Measurements from ENCODE around the gene ABCA5. TPM values are rescaled to one million over a fixed set of nuclear protein-coding genes. Genes with fewer than 3 reads are reported as not detected.
"Not testable (repeated sequence)": the region's sequence is repeated elsewhere in the genome, so short reads cannot be mapped to it uniquely, and the experiment has no call there.

Gene ABCA5
- total and polyA plus RNA-seq, 5 experiments from 2014 or later: 6.0 to 40.0 (median 6.6) TPM

DNA sequence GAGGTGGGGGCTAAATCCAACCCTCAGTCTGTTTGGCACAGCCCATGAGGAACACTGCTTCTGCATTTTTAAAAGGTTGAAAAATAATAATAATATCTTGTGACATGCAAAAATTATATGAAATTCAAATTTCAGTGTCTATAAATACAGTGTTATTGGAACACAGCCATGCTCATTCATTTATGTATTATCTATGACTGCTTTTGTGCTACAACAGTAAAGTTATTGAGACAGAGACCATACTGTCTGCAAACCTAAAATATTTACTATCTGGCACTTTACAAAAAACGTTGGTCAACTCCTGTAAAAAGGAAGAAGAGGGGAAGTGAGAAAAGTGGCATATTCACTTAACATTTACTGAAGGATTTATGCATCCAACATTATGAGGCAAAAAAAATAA lies 3.1 kb downstream of the ABCA5 start:
- no peak for DNase-seq
- H3K4me1 Mint-ChIP-seq: peaks cover 18 to 43% (median 34%) of the 10 kb centered on the region in 4 donors
- no peak for ATAC-seq
- no peaks in the 10 kb centered on the region for H3K9me3 Mint-ChIP-seq
- POLR2A ChIA-PET: no interaction called here
- H3K36me3 Mint-ChIP-seq: no peaks in the 10 kb centered on the region
- H3K4me3 Mint-ChIP-seq: no peak overlapping the region
- H3K27ac Mint-ChIP-seq: no peak overlapping the region
- no peaks in the 10 kb centered on the region for H3K27me3 Mint-ChIP-seq

DNA sequence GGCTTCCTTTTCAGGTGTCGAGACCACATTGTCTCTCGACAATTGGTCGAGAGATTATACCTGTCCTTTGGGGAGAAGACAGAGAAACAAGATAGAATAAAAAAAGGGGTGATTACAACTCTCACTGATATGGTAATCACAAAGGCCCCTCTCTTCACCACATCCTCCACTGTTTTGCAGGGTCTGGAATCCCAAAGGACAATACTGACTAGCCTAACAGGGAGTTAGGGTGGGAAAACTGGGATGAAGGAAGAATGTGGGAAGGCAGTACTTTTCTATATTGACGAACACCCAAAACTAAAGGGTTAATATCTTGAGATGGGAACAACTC lies 6.1 kb downstream of the ABCA5 start:
- no peaks in the 10 kb centered on the region for H3K9me3 Mint-ChIP-seq
- H3K36me3 Mint-ChIP-seq: peaks cover 0 to 3% (median 0%) of the 10 kb centered on the region in 3 donors
- peaks cover 6 to 27% (median 19%) of the 10 kb centered on the region in 4 donors for H3K4me1 Mint-ChIP-seq
- POLR2A ChIA-PET: no interaction called here
- ATAC-seq (no peak), DNase-seq (no peak)
- H3K27ac Mint-ChIP-seq: peak overlapping the region in 1 of 10 donors; percentile 55
- H3K27me3 Mint-ChIP-seq: no peaks in the 10 kb centered on the region
- no peak overlapping the region for H3K4me3 Mint-ChIP-seq

- H3K27ac Mint-ChIP-seq: no peak overlapping the region
Measured at GRCh38 chr17:69320210-69320907, 6.6 kb downstream of the ABCA5 start.

GRCh38 chr17:69317625-69318024 lies 9.3 kb downstream of the ABCA5 start:
- POLR2A ChIA-PET: interaction anchor here (1.1 kb wide), 1 partner anchor 9 kb away, joined by 4 read pairs; the partner anchor contains the start of gene ABCA5
- DNase-seq (no peak), ATAC-seq (no peak)

More at GRCh38 chr17:69320210-69320907, 6.6 kb downstream of the ABCA5 start:
- DNase-seq: no peak
- Mint-ChIP-seq H3K36me3 (peaks cover 0 to 3% (median 0%) of the 10 kb centered on the region in 3 donors), H3K9me3 (no peaks in the 10 kb centered on the region), H3K4me3 (no peak overlapping the region), H3K27me3 (no peaks in the 10 kb centered on the region), H3K4me1 (peaks cover 5 to 22% (median 15%) of the 10 kb centered on the region in 4 donors)
- no peak for ATAC-seq
- POLR2A ChIA-PET: no interaction called here

GRCh38 chr17:69314246-69315065 lies 12.5 kb downstream of the ABCA5 start:
- H3K9me3 Mint-ChIP-seq: no peaks in the 10 kb centered on the region
- peak overlapping the region in 1 of 10 donors; percentile 57 for H3K27ac Mint-ChIP-seq
- H3K4me1 Mint-ChIP-seq: peaks cover 3 to 6% (median 4%) of the 10 kb centered on the region in 4 donors
- no peaks in the 10 kb centered on the region for H3K27me3 Mint-ChIP-seq
- no peak for DNase-seq
- ATAC-seq: no peak
- H3K4me3 Mint-ChIP-seq: no peak overlapping the region
- POLR2A ChIA-PET: interaction anchor here (1.4 kb wide), 1 partner anchor 12 kb away, joined by 5 read pairs; the partner anchor contains the start of gene ABCA5
- peaks cover 0 to 18% (median 14%) of the 10 kb centered on the region in 3 donors for H3K36me3 Mint-ChIP-seq

More at GRCh38 chr17:69317625-69318024, 9.3 kb downstream of the ABCA5 start:
- Mint-ChIP-seq H3K4me1 (peaks cover 4 to 7% (median 6%) of the 10 kb centered on the region in 4 donors), H3K27ac (no peak overlapping the region), H3K4me3 (no peak overlapping the region), H3K36me3 (peaks cover 0 to 7% (median 3%) of the 10 kb centered on the region in 3 donors), H3K9me3 (no peaks in the 10 kb centered on the region), H3K27me3 (no peaks in the 10 kb centered on the region)

GRCh38 chr17:69305177-69305576 lies 21.8 kb downstream of the ABCA5 start:
- Mint-ChIP-seq H3K27ac (no peak overlapping the region), H3K27me3 (no peaks in the 10 kb centered on the region), H3K4me1 (no peaks in the 10 kb centered on the region), H3K4me3 (no peak overlapping the region), H3K9me3 (no peaks in the 10 kb centered on the region), H3K36me3 (peaks cover 10 to 43% (median 25%) of the 10 kb centered on the region in 3 donors)
- no peak for ATAC-seq
- POLR2A ChIA-PET: no interaction called here
- no peak for DNase-seq

DNA sequence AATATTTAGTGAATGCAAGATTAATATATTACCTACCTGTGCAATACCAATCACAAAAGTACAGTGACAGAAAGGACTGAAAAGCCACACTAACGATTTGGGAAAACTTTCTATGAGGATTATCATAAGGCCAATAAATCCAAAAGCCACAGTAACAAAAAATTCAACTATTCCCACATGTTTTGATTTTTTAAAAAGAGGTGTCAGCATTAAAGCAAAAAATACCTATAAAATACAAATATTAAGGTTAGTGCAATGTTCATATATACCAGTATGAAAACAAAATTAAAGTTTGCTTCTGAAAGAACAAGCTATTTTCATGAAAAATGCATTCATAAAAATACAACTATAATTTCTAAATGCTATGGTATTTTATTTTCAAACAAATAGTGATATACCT lies 24.3 kb downstream of the ABCA5 start:
- no peaks in the 10 kb centered on the region for H3K27me3 Mint-ChIP-seq
- H3K36me3 Mint-ChIP-seq: peaks cover 6 to 40% (median 33%) of the 10 kb centered on the region in 3 donors
- H3K4me3 Mint-ChIP-seq: no peak overlapping the region
- peaks cover 0 to 12% (median 0%) of the 10 kb centered on the region in 9 donors for H3K9me3 Mint-ChIP-seq
- H3K27ac Mint-ChIP-seq: no peak overlapping the region
- ATAC-seq: no peak
- peaks cover 0 to 10% (median 9%) of the 10 kb centered on the region in 4 donors for H3K4me1 Mint-ChIP-seq
- POLR2A ChIA-PET: no interaction called here
- no peak for DNase-seq

GRCh38 chr17:69300222-69300621 lies 26.7 kb downstream of the ABCA5 start:
- H3K36me3 Mint-ChIP-seq: peaks cover 9 to 41% (median 40%) of the 10 kb centered on the region in 3 donors
- H3K4me3 Mint-ChIP-seq: no peak overlapping the region
- peaks cover 0 to 11% (median 10%) of the 10 kb centered on the region in 4 donors for H3K4me1 Mint-ChIP-seq
- no peaks in the 10 kb centered on the region for H3K27me3 Mint-ChIP-seq
- no peak for ATAC-seq
- H3K27ac Mint-ChIP-seq: no peak overlapping the region
- POLR2A ChIA-PET: no interaction called here
- peak in 1 of 10 donors; percentile 46 for DNase-seq
- H3K9me3 Mint-ChIP-seq: peaks cover 0 to 12% (median 0%) of the 10 kb centered on the region in 9 donors

GRCh38 chr17:69298120-69298722 lies 28.7 kb downstream of the ABCA5 start:
- H3K27ac Mint-ChIP-seq: peak overlapping the region in 4 of 10 donors; percentile 32 to 71 (median 55)
- H3K9me3 Mint-ChIP-seq: peaks cover 0 to 12% (median 0%) of the 10 kb centered on the region in 9 donors
- H3K4me3 Mint-ChIP-seq, DNase-seq, H3K27me3 Mint-ChIP-seq, POLR2A ChIA-PET, ATAC-seq: not testable (repeated sequence)
- peaks cover 15 to 43% (median 41%) of the 10 kb centered on the region in 3 donors for H3K36me3 Mint-ChIP-seq
- peaks cover 0 to 11% (median 10%) of the 10 kb centered on the region in 4 donors for H3K4me1 Mint-ChIP-seq

DNA sequence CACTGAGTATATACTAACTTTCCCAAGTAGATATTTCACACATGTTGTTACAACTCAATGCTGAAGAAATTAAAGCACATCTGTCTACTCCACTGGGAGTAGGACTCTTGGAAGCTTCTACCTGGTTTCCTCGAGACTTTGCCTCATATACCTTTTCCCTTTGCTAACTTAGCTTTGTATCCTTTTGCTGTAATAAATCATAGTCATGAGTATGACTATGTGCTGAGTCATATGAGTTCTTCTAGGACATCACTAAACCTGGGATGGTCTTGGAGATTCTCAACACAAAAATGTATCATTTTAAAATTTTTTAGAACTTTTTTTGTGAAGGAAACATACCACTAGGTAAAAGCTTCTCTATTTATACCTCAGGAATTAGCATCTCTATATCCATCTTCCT lies 39.8 kb downstream of the ABCA5 start:
- no peaks in the 10 kb centered on the region for H3K27me3 Mint-ChIP-seq

GRCh38 chr17:69286257-69286656 lies 40.7 kb downstream of the ABCA5 start:
- ATAC-seq: no peak
- no peak for DNase-seq
- Mint-ChIP-seq H3K27me3 (no peaks in the 10 kb centered on the region), H3K27ac (no peak overlapping the region), H3K4me1 (peaks cover 0 to 5% (median 0%) of the 10 kb centered on the region in 4 donors), H3K4me3 (no peak overlapping the region), H3K36me3 (peaks cover 31 to 65% (median 49%) of the 10 kb centered on the region in 3 donors), H3K9me3 (no peaks in the 10 kb centered on the region)
- POLR2A ChIA-PET: no interaction called here

More for the DNA sequence above, 39.8 kb downstream of the ABCA5 start:
- ATAC-seq (no peak), DNase-seq (no peak)
- peaks cover 0 to 3% (median 0%) of the 10 kb centered on the region in 4 donors for H3K4me1 Mint-ChIP-seq
- no peaks in the 10 kb centered on the region for H3K9me3 Mint-ChIP-seq
- H3K36me3 Mint-ChIP-seq: peaks cover 26 to 67% (median 47%) of the 10 kb centered on the region in 3 donors
- no peak overlapping the region for H3K4me3 Mint-ChIP-seq
- POLR2A ChIA-PET: no interaction called here
- no peak overlapping the region for H3K27ac Mint-ChIP-seq

DNA sequence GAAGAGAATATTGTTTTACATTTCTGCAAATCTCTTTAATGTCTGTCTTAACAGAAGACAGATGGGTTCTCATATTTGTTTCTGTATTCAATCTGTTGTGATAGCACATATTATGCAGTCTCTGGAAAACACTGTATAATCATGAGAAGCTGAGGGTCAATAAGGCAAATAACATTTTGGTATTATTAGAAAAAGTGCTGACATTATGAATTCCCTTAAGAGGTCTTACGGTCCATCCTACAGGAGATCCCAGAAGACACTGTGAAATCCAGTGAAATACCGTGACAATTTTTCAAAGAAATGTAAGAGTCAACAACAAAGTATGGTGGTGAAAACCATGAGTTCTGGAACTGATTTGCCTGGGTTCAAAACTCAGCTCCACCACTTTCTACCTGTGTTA lies 42.3 kb downstream of the ABCA5 start:
- no peak overlapping the region for H3K4me3 Mint-ChIP-seq
- ATAC-seq: no peak
- H3K36me3 Mint-ChIP-seq: peaks cover 31 to 64% (median 50%) of the 10 kb centered on the region in 3 donors
- no peak overlapping the region for H3K27ac Mint-ChIP-seq
- H3K9me3 Mint-ChIP-seq: peaks cover 0 to 1% (median 0%) of the 10 kb centered on the region in 9 donors
- POLR2A ChIA-PET: no interaction called here
- no peak for DNase-seq
- H3K27me3 Mint-ChIP-seq: no peaks in the 10 kb centered on the region
- peaks cover 0 to 5% (median 0%) of the 10 kb centered on the region in 4 donors for H3K4me1 Mint-ChIP-seq

Data from naive thymus-derived CD8-positive, alpha-beta T cell (primary cell).